Measurements from ENCODE around the gene TFF2. TPM values are rescaled to one million over a fixed set of nuclear protein-coding genes. Genes with fewer than 3 reads are reported as not detected.

TFF2 gene
- total RNA-seq, 1 experiment from 2014 or later: 1.1 TPM

GRCh38 chr21:42298237-42298636 lies 52.6 kb downstream of the TFF2 start:
- Histone ChIP-seq H3K4me1 (ENCODE audit: control insufficient read depth, insufficient read depth, low read length) (no peaks in the 10 kb centered on the region), H3K9me3 (ENCODE audit: control insufficient read depth, insufficient read depth, low read depth, low read length) (no peaks in the 10 kb centered on the region), H3K36me3 (ENCODE audit: control insufficient read depth, insufficient read depth, low read length) (no peaks in the 10 kb centered on the region), H3K27ac (ENCODE audit: low read length) (no peak overlapping the region), H3K4me3 (ENCODE audit: low read depth in 2 of 2, low read length in 2 of 2) (no peak overlapping the region), H3K27me3 (ENCODE audit: control insufficient read depth, insufficient read depth, low read length) (no peaks in the 10 kb centered on the region)
- no peak for TF ChIP-seq CTCF (IDR thresholded peaks at IDR 0.05)
- TF ChIP-seq SIN3A (IDR thresholded peaks at IDR 0.05; ENCODE audit: borderline replicate concordance, insufficient read depth, low read depth, low read length): no peak
- no peak for TF ChIP-seq POLR2AphosphoS5 (IDR thresholded peaks at IDR 0.05; ENCODE audit: low read depth, low read length)
- no peak for TF ChIP-seq TCF7L2 (IDR thresholded peaks at IDR 0.05; ENCODE audit: low read depth, low read length)
- TF ChIP-seq REST (IDR thresholded peaks at IDR 0.05; ENCODE audit: insufficient read depth in 1 of 2, low read depth in 2 of 2, low read length in 1 of 2): no peak
- intact Hi-C loops (cut with micrococcal nuclease; ENCODE audit: unreplicated experiment): no loop called here
- ChIA-PET CTCF (no interaction called here), POLR2A (no interaction called here)
- ATAC-seq: no peak
- in situ Hi-C loops (cut with HindIII; ENCODE audit: low pct_unique_long_range_greater_than_20kb, low sequenced_read_pairs): no loop called here
- BruUV-seq (replicated peaks): no TSS peak
- DNase-seq (ENCODE audit: low read depth, low spot score): no peak

GRCh38 chr21:42297377-42297776 lies 53.4 kb downstream of the TFF2 start:
- no peak for DNase-seq (ENCODE audit: low read depth, low spot score)
- Histone ChIP-seq H3K4me1 (ENCODE audit: control insufficient read depth, insufficient read depth, low read length) (no peaks in the 10 kb centered on the region), H3K9me3 (ENCODE audit: control insufficient read depth, insufficient read depth, low read depth, low read length) (no peaks in the 10 kb centered on the region), H3K36me3 (ENCODE audit: control insufficient read depth, insufficient read depth, low read length) (no peaks in the 10 kb centered on the region), H3K27ac (ENCODE audit: low read length) (no peak overlapping the region), H3K27me3 (ENCODE audit: control insufficient read depth, insufficient read depth, low read length) (no peaks in the 10 kb centered on the region), H3K4me3 (ENCODE audit: low read depth in 2 of 2, low read length in 2 of 2) (no peak overlapping the region)
- in situ Hi-C loops (cut with HindIII; ENCODE audit: low pct_unique_long_range_greater_than_20kb, low sequenced_read_pairs) (no loop called here), intact Hi-C loops (cut with micrococcal nuclease; ENCODE audit: unreplicated experiment) (no loop called here)
- no peak for ATAC-seq
- POLR2A ChIA-PET: no interaction called here
- no TSS peak for BruUV-seq (replicated peaks)
- CTCF ChIA-PET: no interaction called here
- no peak for TF ChIP-seq REST (IDR thresholded peaks at IDR 0.05; ENCODE audit: insufficient read depth in 1 of 2, low read depth in 2 of 2, low read length in 1 of 2)
- TF ChIP-seq CTCF (IDR thresholded peaks at IDR 0.05): no peak
- TF ChIP-seq TCF7L2 (IDR thresholded peaks at IDR 0.05; ENCODE audit: low read depth, low read length): no peak
- TF ChIP-seq SIN3A (IDR thresholded peaks at IDR 0.05; ENCODE audit: borderline replicate concordance, insufficient read depth, low read depth, low read length): no peak
- TF ChIP-seq POLR2AphosphoS5 (IDR thresholded peaks at IDR 0.05; ENCODE audit: low read depth, low read length): no peak

Measured in Panc1 (cell line).